Coronary artery (tissue), 2 donors: Measurements from ENCODE around the gene KLF9.

Experiments
- DNase-seq: peaks from one replicate; pipeline ENCODE4 v3.0.0-alpha.2; 2017; ENCODE audit warnings: low spot score
- H3K27ac ChIP-seq, 2 donors: fragments of 200-600 bp; sonication (generic); one replicate each; pipeline ENCODE4 v1.5.1; 2016 to 2019
- H3K4me3 ChIP-seq: fragments of 200-600 bp; sonication (generic); 2 replicates; pipeline ENCODE4 v1.5.1; 2016; ENCODE audit warnings: mild to moderate bottlenecking, moderate library complexity
- TF ChIP-seq, protein P1 (sequence below): fragments of 200-600 bp; sonication (generic); IDR thresholded peaks from one replicate; pipeline ENCODE4 v1.5.1; 2019; ENCODE audit warnings: antibody characterized with exemption

The KLF9 gene

DNA sequence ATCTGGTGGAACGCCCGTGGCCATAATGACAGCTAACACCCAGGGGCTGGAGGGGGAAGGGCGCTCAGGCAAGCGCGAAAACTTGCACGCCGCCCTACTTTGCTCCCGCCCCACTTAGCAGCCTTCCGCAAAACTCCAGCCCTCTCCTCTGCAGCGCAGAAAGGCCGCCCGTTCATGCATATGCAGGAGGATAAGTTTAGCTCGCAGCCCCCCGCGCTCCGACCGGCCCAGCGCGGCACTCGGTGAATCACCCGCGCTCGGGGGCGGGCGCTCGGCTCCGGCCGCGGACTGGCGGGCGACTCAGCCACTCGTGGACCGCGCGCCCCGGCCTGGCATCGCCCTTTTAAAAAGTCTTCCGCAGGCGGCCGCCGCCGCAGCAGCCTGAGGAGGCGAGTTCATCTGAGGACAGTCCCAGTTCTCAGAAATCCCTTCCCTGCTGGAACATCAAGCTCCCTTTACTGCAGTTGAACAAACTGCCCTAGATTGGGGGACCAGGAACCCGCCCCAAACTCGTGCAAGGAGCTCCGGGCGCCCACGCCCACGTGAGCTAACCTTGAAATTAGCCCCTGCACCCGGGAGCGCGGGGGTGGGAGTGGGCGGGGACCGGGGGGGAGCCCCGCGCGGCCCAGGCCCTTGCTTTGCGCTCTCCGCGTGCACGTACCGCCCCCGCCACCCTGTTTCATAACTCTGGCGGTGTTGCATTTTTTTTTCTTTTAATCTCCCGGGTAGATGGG lies 4.5 kb upstream of the KLF9 start:
- TF ChIP-seq, protein P1, sequence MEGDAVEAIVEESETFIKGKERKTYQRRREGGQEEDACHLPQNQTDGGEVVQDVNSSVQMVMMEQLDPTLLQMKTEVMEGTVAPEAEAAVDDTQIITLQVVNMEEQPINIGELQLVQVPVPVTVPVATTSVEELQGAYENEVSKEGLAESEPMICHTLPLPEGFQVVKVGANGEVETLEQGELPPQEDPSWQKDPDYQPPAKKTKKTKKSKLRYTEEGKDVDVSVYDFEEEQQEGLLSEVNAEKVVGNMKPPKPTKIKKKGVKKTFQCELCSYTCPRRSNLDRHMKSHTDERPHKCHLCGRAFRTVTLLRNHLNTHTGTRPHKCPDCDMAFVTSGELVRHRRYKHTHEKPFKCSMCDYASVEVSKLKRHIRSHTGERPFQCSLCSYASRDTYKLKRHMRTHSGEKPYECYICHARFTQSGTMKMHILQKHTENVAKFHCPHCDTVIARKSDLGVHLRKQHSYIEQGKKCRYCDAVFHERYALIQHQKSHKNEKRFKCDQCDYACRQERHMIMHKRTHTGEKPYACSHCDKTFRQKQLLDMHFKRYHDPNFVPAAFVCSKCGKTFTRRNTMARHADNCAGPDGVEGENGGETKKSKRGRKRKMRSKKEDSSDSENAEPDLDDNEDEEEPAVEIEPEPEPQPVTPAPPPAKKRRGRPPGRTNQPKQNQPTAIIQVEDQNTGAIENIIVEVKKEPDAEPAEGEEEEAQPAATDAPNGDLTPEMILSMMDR: no peak

DNA sequence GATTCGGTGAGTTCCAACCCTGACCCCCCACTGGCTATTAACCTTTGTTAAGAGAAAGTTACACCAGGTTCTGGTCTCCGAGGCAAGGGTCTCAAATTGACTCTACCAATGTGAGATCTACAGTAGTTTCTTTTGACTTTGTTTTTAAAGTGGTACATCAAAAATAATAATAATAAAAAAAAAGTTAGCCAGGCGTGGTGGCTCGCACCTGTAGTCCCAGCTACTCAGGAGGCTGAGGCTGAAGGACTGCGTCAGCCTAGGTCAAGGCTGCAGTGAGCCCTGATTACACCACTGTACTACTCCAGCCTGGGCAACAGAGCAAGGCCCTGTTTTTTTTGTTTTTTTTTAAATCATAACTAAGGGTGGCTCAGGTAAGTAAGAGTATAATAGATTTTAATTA lies 1.0 kb upstream of the KLF9 start:
- no peak for DNase-seq
- Histone ChIP-seq H3K27ac (peak overlapping the region; percentile 100), H3K4me3 (peak overlapping the region; percentile 99)
- TF ChIP-seq, protein P1: no peak

More for the DNA sequence above, 4.5 kb upstream of the KLF9 start:
- H3K27ac ChIP-seq: peak overlapping the region; percentile 100
- peak; percentile 99 for DNase-seq
- H3K4me3 ChIP-seq: peak overlapping the region; percentile 83

DNA sequence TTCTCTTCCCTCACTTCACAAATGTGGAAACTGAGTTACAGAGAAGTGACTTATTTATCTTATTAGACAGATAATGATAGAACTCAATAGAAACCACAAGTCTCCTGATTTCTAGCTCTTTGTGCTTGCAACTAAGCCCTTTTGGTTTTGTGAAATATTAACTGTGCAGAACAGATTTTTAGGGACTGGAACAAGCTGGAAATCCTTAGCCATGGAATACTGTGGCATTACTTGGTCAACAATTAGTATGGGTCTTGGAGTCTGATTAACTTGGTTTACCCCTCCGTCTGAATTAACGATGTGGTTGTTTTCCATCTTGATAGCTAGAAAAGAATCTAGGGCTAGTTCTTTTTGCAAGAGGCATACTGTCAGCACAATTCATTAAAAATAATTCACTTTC lies 584 bp upstream of the KLF9 start:
- no peak for DNase-seq
- peak overlapping the region; percentile 99 for H3K4me3 ChIP-seq
- H3K27ac ChIP-seq: peak overlapping the region; percentile 100
- TF ChIP-seq, protein P1: no peak

DNA sequence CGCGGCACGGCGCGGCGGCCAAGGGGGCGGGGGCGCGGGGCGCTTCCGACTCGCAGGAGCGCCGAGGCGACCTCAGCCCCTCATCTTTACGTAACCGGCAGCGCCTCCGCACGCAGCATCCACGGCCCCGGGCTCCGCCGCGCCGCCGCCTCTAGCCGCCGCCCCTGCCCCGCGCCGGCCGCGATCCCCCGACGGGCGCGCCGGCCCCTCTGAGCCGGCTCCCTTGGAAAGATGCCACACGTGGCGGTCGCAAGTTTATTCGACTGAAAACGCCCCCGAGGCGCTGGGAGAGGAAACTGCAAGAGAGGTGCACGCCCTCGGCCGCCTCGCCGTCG lies 1.0 kb downstream of the KLF9 start:
- TF ChIP-seq, protein P1: no peak
- Histone ChIP-seq H3K4me3 (peak overlapping the region; percentile 99), H3K27ac (peak overlapping the region; percentile 100)
- no peak for DNase-seq

DNA sequence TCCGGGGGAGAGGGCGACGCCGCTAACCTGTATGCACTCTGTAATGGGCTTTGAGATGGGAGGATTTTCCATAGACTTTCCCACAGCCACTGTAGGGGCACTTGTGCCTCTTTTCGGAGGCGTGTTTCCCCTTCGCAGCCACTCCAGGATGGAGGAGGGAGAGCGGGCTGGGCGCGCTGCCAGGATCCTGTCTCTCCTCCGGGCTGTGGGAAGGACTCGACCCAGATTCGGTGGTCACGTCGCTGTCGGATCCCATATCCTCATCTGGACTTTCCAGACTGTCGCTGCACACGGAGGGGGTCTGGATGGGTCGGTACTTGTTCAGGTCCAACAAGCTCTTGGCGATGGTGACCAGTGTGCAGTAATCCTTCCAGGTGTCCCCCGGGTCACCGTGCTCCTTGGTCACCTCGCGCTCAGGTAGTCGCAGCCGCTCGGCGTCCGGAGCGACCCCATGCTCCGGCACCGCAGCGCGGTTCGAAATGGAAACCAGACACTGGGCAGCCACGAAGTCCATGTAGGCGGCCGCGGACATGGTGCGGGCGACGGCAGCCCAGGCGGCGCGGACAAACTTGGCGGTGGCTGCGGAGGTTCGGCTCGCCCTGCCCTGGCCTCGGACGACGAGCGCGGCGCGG lies 1.5 kb downstream of the KLF9 start:
- TF ChIP-seq, protein P1: no peak
- Histone ChIP-seq H3K4me3 (peak overlapping the region; percentile 99), H3K27ac (peak overlapping the region; percentile 100)
- peak; percentile 94 for DNase-seq

DNA sequence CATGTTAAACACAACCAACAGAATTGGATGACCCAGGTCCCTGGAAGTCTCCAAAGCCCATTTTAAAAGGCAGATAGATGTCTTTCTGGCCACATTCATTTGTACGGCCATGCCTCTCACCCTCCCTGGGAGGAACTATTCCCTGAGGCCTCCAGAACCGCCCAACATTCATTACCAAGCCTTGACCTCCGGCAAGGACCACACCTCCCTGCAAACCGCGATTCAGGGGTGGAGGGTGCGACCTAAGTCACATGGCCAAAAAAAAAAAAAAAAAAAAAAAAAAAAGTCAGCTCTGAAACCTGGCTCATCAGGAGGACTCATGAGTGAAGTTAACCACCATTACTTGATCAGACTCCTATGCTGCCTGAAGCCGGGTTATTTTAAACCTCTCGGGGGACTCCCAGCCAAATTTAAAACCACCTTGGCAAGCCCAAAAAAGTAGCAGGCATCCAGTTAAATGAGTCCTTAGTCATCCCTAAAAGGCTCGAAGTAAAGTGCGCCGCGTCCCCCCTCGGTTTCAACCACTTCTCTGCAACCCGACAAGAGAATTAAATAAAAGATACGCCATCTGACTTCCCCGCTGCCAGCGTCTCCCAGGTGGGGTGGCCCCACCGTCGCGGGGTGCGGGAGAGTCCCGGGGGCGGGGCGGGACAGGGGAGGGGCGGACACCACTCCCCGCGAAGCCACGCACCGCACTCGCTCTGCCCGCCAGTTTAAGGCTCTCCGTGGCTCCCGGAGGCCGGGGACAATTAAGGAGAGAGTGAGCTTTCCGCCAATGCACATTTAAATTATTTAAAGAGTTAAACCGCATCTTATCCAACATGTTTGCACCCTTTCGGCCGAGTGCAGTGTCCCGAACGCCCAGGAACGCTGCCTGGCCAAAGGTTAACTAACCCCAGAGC lies 2.3 kb downstream of the KLF9 start:
- H3K27ac ChIP-seq: peak overlapping the region; percentile 100
- DNase-seq: peak; percentile 91

More for the DNA sequence above, 2.3 kb downstream of the KLF9 start:
- TF ChIP-seq, protein P1: no peak
- H3K4me3 ChIP-seq: peak overlapping the region; percentile 99
